HCT116 (cell line): ENCODE measurements around the gene TMEM116.

Source experiments
- CBX3 ChIP-seq: IDR thresholded peaks from 2 replicates; pipeline ENCODE4 v1.6.1; 2012; ENCODE audit warnings: low read depth
- CEBPB ChIP-seq: IDR thresholded peaks from 2 replicates; pipeline ENCODE4 v1.6.1; 2012; ENCODE audit warnings: low read depth
- EZH2 ChIP-seq: fragments of 200-600 bp; sonication (generic); IDR thresholded peaks from 2 replicates; pipeline ENCODE4 v1.6.1; 2017; ENCODE audit warnings: antibody characterized with exemption, mixed run types
- EZH2phosphoT487 ChIP-seq: fragments of 200-600 bp; IDR thresholded peaks from 2 replicates; pipeline ENCODE4 v1.6.1; 2018; ENCODE audit warnings: antibody characterized with exemption, borderline replicate concordance
- JUND ChIP-seq: IDR thresholded peaks from 2 replicates; pipeline ENCODE4 v1.6.1; 2012
- POLR2A ChIP-seq: IDR thresholded peaks from 2 replicates; pipeline ENCODE4 v1.7.0; 2011; ENCODE audit warnings: borderline replicate concordance; ENCODE audit not compliant: insufficient read depth, insufficient read length; ENCODE audit errors: extremely low read depth
- POLR2AphosphoS5 ChIP-seq: IDR thresholded peaks from 2 replicates; pipeline ENCODE4 v1.6.1; 2011; ENCODE audit warnings: mild to moderate bottlenecking, low read depth, low read length, moderate library complexity
- RAD21 ChIP-seq: IDR thresholded peaks from 2 replicates; pipeline ENCODE4 v1.6.1; 2012; ENCODE audit warnings: low read depth, mild to moderate bottlenecking
- SIN3A ChIP-seq: IDR thresholded peaks from 2 replicates; pipeline ENCODE4 v1.6.1; 2012; ENCODE audit warnings: low read depth
- SP1 ChIP-seq: IDR thresholded peaks from 2 replicates; pipeline ENCODE4 v1.6.1; 2012; ENCODE audit warnings: low read depth
- SRF ChIP-seq: IDR thresholded peaks from 2 replicates; pipeline ENCODE4 v1.6.1; 2012; ENCODE audit warnings: low read depth
- ZNF274 ChIP-seq: fragments of 200-500 bp; sonication (Bioruptor generic); IDR thresholded peaks from 2 replicates; pipeline ENCODE4 v1.6.1; 2014; ENCODE audit warnings: mild to moderate bottlenecking, low read depth, low read length, inconsistent platforms
- TF ChIP-seq, protein P1 (sequence below): IDR thresholded peaks from 2 replicates; pipeline ENCODE4 v1.6.1; 2012
- TF ChIP-seq, protein P2 (sequence below), 3 experiments: fragments of 200-600 bp in 1 of 3; sonication (generic) in 1 of 3; IDR thresholded peaks in 2 of 3; conservative IDR thresholded peaks in 1 of 3; 2 replicates each; pipeline ENCODE4 v1.5.1; 2012 to 2017; ENCODE audit warnings: low read depth in 2 of 3, low read length in 2 of 3, antibody characterized with exemption in 1 of 3, borderline replicate concordance in 1 of 3, control low read depth in 1 of 3, mild to moderate bottlenecking in 1 of 3, mixed read lengths in 1 of 3, mixed run types in 1 of 3, moderate library complexity in 1 of 3; ENCODE audit not compliant: insufficient read depth in 1 of 3

DNA sequence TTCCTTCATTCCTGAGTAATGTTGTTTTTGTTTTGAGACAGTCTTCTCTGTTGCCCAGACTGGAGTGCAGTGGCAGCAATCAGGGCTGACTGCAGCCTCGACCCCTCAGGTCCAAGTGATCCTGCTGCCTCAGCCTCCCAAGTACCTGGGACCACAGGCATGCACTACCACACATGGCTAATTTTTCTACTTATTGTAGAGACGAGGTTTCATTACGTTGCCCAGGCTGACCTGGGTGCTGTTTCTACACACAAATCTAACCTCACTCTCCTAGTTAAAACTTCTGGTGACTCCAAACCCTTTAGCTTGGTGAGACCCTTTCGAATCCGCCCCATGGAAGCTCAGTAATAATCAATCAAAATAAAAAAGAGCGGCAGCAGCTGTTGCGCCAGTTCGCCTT is 1.3 kb downstream of the TMEM116 start:
- TF ChIP-seq EZH2 (no peak), SRF (no peak), CEBPB (no peak), ZNF274 (no peak), JUND (no peak), POLR2AphosphoS5 (no peak), EZH2phosphoT487 (no peak), SIN3A (no peak), SP1 (no peak), CBX3 (no peak), POLR2A (no peak), RAD21 (no peak)
- TF ChIP-seq, protein P1, sequence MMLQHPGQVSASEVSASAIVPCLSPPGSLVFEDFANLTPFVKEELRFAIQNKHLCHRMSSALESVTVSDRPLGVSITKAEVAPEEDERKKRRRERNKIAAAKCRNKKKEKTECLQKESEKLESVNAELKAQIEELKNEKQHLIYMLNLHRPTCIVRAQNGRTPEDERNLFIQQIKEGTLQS, result no peak
- TF ChIP-seq, protein P2, sequence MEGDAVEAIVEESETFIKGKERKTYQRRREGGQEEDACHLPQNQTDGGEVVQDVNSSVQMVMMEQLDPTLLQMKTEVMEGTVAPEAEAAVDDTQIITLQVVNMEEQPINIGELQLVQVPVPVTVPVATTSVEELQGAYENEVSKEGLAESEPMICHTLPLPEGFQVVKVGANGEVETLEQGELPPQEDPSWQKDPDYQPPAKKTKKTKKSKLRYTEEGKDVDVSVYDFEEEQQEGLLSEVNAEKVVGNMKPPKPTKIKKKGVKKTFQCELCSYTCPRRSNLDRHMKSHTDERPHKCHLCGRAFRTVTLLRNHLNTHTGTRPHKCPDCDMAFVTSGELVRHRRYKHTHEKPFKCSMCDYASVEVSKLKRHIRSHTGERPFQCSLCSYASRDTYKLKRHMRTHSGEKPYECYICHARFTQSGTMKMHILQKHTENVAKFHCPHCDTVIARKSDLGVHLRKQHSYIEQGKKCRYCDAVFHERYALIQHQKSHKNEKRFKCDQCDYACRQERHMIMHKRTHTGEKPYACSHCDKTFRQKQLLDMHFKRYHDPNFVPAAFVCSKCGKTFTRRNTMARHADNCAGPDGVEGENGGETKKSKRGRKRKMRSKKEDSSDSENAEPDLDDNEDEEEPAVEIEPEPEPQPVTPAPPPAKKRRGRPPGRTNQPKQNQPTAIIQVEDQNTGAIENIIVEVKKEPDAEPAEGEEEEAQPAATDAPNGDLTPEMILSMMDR (IDR thresholded peaks at IDR 0.05 in 2 of 3, conservative IDR thresholded peaks at IDR 0.05 in 1 of 3; ENCODE audit: borderline replicate concordance in 1 of 3, insufficient read depth in 1 of 3, low read depth in 2 of 3, low read length in 2 of 3), result no peak
